PFSK-1 (cell line): ENCODE measurements around the gene SFRP4.

Experiments used
- FOXP2 ChIP-seq: optimal IDR thresholded peaks from 2 replicates; pipeline ENCODE3; 2011; ENCODE audit warnings: borderline replicate concordance, control low read depth, inconsistent platforms; ENCODE audit not compliant: insufficient read depth; ENCODE audit errors: extremely low read length, extremely low read depth
- POLR2AphosphoS5 ChIP-seq: IDR thresholded peaks from 2 replicates; pipeline ENCODE4 v1.6.1; 2012; ENCODE audit warnings: low read depth, mild to moderate bottlenecking, control low read depth, low read length, moderate library complexity
- SIN3A ChIP-seq: IDR thresholded peaks from 2 replicates; pipeline ENCODE4 v1.6.1; 2012; ENCODE audit warnings: mild to moderate bottlenecking, low read length, moderate library complexity, borderline replicate concordance; ENCODE audit not compliant: insufficient read depth
- TAF1 ChIP-seq: IDR thresholded peaks from 2 replicates; pipeline ENCODE4 v1.6.1; 2012; ENCODE audit warnings: low read length, control low read depth, borderline replicate concordance; ENCODE audit not compliant: insufficient read depth
- TF ChIP-seq, protein P1 (sequence below), 2 experiments: IDR thresholded peaks; 2 replicates each; pipeline versions ENCODE4 v1.6.1 to v1.8.0; 2011 to 2012; ENCODE audit warnings: low read depth in 2 of 2, low read length in 2 of 2, control low read depth in 1 of 2, inconsistent platforms in 1 of 2, mild to moderate bottlenecking in 1 of 2, moderate library complexity in 1 of 2; ENCODE audit not compliant: insufficient read depth in 1 of 2

Gene SFRP4

GRCh38 chr7:37945336-37945735 lies 28.7 kb upstream of the SFRP4 start:
- no peak for TF ChIP-seq FOXP2
- no peak for TF ChIP-seq SIN3A
- no peak for TF ChIP-seq TAF1
- TF ChIP-seq, protein P1, sequence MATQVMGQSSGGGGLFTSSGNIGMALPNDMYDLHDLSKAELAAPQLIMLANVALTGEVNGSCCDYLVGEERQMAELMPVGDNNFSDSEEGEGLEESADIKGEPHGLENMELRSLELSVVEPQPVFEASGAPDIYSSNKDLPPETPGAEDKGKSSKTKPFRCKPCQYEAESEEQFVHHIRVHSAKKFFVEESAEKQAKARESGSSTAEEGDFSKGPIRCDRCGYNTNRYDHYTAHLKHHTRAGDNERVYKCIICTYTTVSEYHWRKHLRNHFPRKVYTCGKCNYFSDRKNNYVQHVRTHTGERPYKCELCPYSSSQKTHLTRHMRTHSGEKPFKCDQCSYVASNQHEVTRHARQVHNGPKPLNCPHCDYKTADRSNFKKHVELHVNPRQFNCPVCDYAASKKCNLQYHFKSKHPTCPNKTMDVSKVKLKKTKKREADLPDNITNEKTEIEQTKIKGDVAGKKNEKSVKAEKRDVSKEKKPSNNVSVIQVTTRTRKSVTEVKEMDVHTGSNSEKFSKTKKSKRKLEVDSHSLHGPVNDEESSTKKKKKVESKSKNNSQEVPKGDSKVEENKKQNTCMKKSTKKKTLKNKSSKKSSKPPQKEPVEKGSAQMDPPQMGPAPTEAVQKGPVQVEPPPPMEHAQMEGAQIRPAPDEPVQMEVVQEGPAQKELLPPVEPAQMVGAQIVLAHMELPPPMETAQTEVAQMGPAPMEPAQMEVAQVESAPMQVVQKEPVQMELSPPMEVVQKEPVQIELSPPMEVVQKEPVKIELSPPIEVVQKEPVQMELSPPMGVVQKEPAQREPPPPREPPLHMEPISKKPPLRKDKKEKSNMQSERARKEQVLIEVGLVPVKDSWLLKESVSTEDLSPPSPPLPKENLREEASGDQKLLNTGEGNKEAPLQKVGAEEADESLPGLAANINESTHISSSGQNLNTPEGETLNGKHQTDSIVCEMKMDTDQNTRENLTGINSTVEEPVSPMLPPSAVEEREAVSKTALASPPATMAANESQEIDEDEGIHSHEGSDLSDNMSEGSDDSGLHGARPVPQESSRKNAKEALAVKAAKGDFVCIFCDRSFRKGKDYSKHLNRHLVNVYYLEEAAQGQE (IDR thresholded peaks at IDR 0.05; ENCODE audit: insufficient read depth in 1 of 2, low read depth in 2 of 2, low read length in 2 of 2) = no peak
- TF ChIP-seq POLR2AphosphoS5 = no peak

- TF ChIP-seq TAF1 = no peak
- no peak for TF ChIP-seq FOXP2
- no peak for TF ChIP-seq SIN3A
- no peak for TF ChIP-seq POLR2AphosphoS5
- TF ChIP-seq, protein P1 (IDR thresholded peaks at IDR 0.05; ENCODE audit: insufficient read depth in 1 of 2, low read depth in 2 of 2, low read length in 2 of 2) = no peak
These were observed 28.1 kb upstream of the SFRP4 start for GRCh38 chr7:37944737-37945054.

DNA sequence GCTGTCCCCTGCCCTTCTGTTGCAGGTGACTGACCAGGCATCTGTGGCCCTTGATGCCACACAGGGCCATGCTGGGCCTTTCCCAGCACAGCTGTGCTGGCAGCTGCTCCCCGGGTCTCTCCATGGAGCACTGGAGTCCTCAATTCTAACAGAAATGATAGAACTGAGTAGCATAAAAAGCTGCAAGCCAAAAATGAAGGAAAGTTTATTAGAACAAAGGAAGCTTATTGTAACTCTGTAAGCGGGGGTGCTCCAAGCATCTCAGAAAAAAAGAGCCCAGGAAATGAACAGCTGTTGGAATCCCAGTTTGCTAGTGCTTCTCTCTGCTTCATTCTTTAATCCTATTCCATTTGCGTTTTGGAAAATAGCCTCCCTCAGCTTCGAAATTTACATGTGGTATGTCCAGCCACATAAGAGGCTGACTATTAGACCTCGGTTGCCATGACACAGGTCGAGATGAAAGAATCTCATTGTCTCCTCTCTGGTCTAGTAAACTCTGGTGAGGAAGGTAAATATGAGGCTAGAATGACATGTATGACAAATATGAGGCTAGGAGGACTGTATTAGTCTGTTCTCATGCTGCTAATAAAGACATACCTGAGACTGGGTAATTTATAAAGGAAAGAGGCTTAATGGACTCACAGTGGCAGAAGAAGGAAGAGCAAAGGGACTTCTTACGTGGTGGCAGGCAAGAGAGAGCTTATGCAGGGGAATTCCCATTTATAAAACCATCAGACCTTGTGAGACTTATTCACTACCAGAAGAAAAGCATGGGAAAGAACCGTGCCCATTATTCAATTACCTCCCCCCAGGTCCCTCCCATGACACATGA lies 27.5 kb upstream of the SFRP4 start:
- no peak for TF ChIP-seq FOXP2
- TF ChIP-seq, protein P1 (IDR thresholded peaks at IDR 0.05; ENCODE audit: insufficient read depth in 1 of 2, low read depth in 2 of 2, low read length in 2 of 2) = no peak
- no peak for TF ChIP-seq SIN3A
- TF ChIP-seq TAF1 = no peak
- no peak for TF ChIP-seq POLR2AphosphoS5

- TF ChIP-seq, protein P1 (IDR thresholded peaks at IDR 0.05; ENCODE audit: insufficient read depth in 1 of 2, low read depth in 2 of 2, low read length in 2 of 2) = no peak
- TF ChIP-seq TAF1 = no peak
- TF ChIP-seq POLR2AphosphoS5 = no peak
These were observed 26.5 kb upstream of the SFRP4 start for GRCh38 chr7:37942934-37943610.
